T-cell (primary cell): ENCODE results near the gene PNMA3. TPM values are rescaled to one million over a fixed set of nuclear protein-coding genes. Genes with fewer than 3 reads are reported as not detected.

Experiments
- ATAC-seq, 4 experiments: fragments of 200-7000 bp in 3 of 4; fragments of 150-1000 bp in 1 of 4; cut with Tn5 transposase; replicated peaks in 1 of 4; 1 replicate in 3 of 4; 2 replicates in 1 of 4; pipeline ENCODE4 v1.10.0; 2021; ENCODE audit warnings: moderate library complexity in 3 of 4, mild to moderate bottlenecking in 2 of 4, moderate number of reproducible peaks in 1 of 4
- CTCF ChIA-PET, 2 donors: fragments of 300-600 bp; sonication (Branson Sonifier 250); formaldehyde crosslinking; loops; one replicate each; lab custom pipeline; 2022; ENCODE audit warnings: antibody characterized with exemption in 2 of 2; lab: Charles Lee
- POLR2A ChIA-PET, 2 donors: fragments of 300-600 bp; sonication (Branson Sonifier 250); formaldehyde crosslinking; loops; one replicate each; lab custom pipeline; 2022; ENCODE audit warnings: antibody characterized with exemption in 2 of 2; lab: Charles Lee
- DNase-seq, 35 experiments: peaks; one replicate each; pipeline versions ENCODE4 v3.0.0 to v3.0.0-alpha.2; 2013 to 2023
- H3K27ac ChIP-seq: one replicate; pipeline ENCODE4 v1.5.1; 2013; ENCODE audit warnings: low read length
- H3K27me3 ChIP-seq, 2 experiments: replicated peaks in 1 of 2; 1 replicate in 1 of 2; 2 replicates in 1 of 2; pipeline versions ENCODE4 v1.6.1 to v1.7.0; 2013; ENCODE audit warnings: low read length in 1 of 2, mixed read lengths in 1 of 2; ENCODE audit not compliant: control insufficient read depth in 2 of 2, insufficient read depth in 2 of 2; ENCODE audit errors: extremely low read depth in 1 of 2
- H3K36me3 ChIP-seq, 2 donors: 1 replicate in 1 of 2; 2 replicates in 1 of 2; pipeline versions ENCODE4 v1.6.1 to v1.7.0; 2013; ENCODE audit warnings: low read length in 1 of 2; ENCODE audit not compliant: control insufficient read depth in 2 of 2, insufficient read depth in 1 of 2; ENCODE audit errors: extremely low read depth in 1 of 2
- H3K4me1 ChIP-seq, 2 experiments: 1 replicate in 1 of 2; 2 replicates in 1 of 2; pipeline versions ENCODE4 v1.6.1 to v1.7.0; 2013; ENCODE audit warnings: low read length in 2 of 2, mixed read lengths in 1 of 2; ENCODE audit not compliant: insufficient read depth in 2 of 2, control insufficient read depth in 1 of 2; ENCODE audit errors: extremely low read depth in 1 of 2
- H3K4me3 ChIP-seq, 2 donors: 1 replicate in 1 of 2; 2 replicates in 1 of 2; pipeline versions ENCODE4 v1.5.1 to v1.7.0; 2013; ENCODE audit warnings: mild to moderate bottlenecking in 2 of 2, low read length in 1 of 2, moderate library complexity in 1 of 2; ENCODE audit not compliant: control insufficient read depth in 1 of 2; ENCODE audit errors: extremely low read depth in 1 of 2
- H3K9me3 ChIP-seq: 2 replicates; pipeline ENCODE4 v1.7.0; 2013
- H3K27ac Mint-ChIP-seq, 2 donors: one replicate each; pipeline ENCODE4 v1.8.0; 2020 to 2021; ENCODE audit warnings: mild to moderate bottlenecking in 2 of 2, mixed read lengths in 2 of 2
- H3K27me3 Mint-ChIP-seq, 2 donors: one replicate each; pipeline ENCODE4 v1.8.0; 2021 to 2022; ENCODE audit warnings: mixed read lengths in 2 of 2
- H3K36me3 Mint-ChIP-seq: one replicate; pipeline ENCODE4 v1.8.0; 2021; ENCODE audit warnings: mixed read lengths
- H3K4me1 Mint-ChIP-seq, 3 donors: one replicate each; pipeline ENCODE4 v1.8.0; 2020 to 2022; ENCODE audit warnings: mixed read lengths in 3 of 3, mild to moderate bottlenecking in 1 of 3
- H3K4me3 Mint-ChIP-seq, 3 donors: one replicate each; pipeline ENCODE4 v1.8.0; 2020 to 2022; ENCODE audit warnings: mild to moderate bottlenecking in 3 of 3, mixed read lengths in 3 of 3, moderate library complexity in 3 of 3
- H3K9me3 Mint-ChIP-seq, 3 donors: one replicate each; pipeline ENCODE4 v1.8.0; 2020 to 2022; ENCODE audit warnings: mixed read lengths in 3 of 3
- WGBS: methylation state at CpG from one replicate; pipeline ENCODE4 v1.1.5; 2013; ENCODE audit warnings: missing lambda C conversion rate; ENCODE audit not compliant: insufficient coverage; 5-methylcytosine and 5-hydroxymethylcytosine counted together
- total RNA-seq, 35 experiments: library from RNA in 6 of 35; stranded (reverse) in 6 of 35; fragments of 120-200 nt in 1 of 35; gene quantifications; one replicate each; pipeline versions ENCODE4 v1.2.1 to v1.2.4 and lab custom pipeline; 2013 to 2026

Gene PNMA3
- total RNA-seq, 5 donors from 2014 or later (not counting 1 experiment from before 2014, with no cell fraction given): 4.6 to 15.2 (median 9.9) TPM

- Mint-ChIP-seq H3K27ac (no peak overlapping the region), H3K4me1 (peaks cover 0 to 24% (median 18%) of the 10 kb centered on the region in 3 donors), H3K36me3 (peaks cover 3% of the 10 kb centered on the region), H3K9me3 (peaks cover 3 to 4% (median 4%) of the 10 kb centered on the region in 3 donors), H3K4me3 (no peak overlapping the region), H3K27me3 (peaks cover 0 to 7% of the 10 kb centered on the region in 2 donors)
- Histone ChIP-seq H3K9me3 (no peaks in the 10 kb centered on the region), H3K4me1 (peaks cover 0 to 37% of the 10 kb centered on the region in 2 experiments), H3K27ac (no peak overlapping the region), H3K27me3 (no peaks in the 10 kb centered on the region), H3K36me3 (no peaks in the 10 kb centered on the region), H3K4me3 (no peak overlapping the region)
- ATAC-seq: no peak
- 93% methylated on average over 7 of the region's 11 CpGs for WGBS
- POLR2A ChIA-PET: no interaction called here
- no peak for DNase-seq
- CTCF ChIA-PET: interaction anchor here in 1 of 2 donors (0.6 kb wide), 1 partner anchor 639 kb away, joined by 4 read pairs; no protein-coding TSS in a partner anchor
Observed at GRCh38 chrX:153029875-153030274, 26.4 kb upstream of the PNMA3 start.

GRCh38 chrX:153030801-153031200 lies 25.5 kb upstream of the PNMA3 start:
- no peak overlapping the region for H3K4me3 Mint-ChIP-seq
- CTCF ChIA-PET: interaction anchor here in 1 of 2 donors (1.1 kb wide), 1 partner anchor 579 kb away, joined by 4 read pairs; no protein-coding TSS in a partner anchor
- peaks cover 9% of the 10 kb centered on the region for H3K36me3 Mint-ChIP-seq
- POLR2A ChIA-PET: no interaction called here
- Histone ChIP-seq H3K27me3 (no peaks in the 10 kb centered on the region), H3K9me3 (no peaks in the 10 kb centered on the region), H3K27ac (no peak overlapping the region), H3K4me3 (no peak overlapping the region), H3K4me1 (peaks cover 0 to 37% of the 10 kb centered on the region in 2 experiments), H3K36me3 (no peaks in the 10 kb centered on the region)
- peaks cover 3 to 4% (median 4%) of the 10 kb centered on the region in 3 donors for H3K9me3 Mint-ChIP-seq
- 100% methylated on average over 2 of the region's 12 CpGs for whole genome bisulfite sequencing
- no peak for DNase-seq
- H3K27ac Mint-ChIP-seq: no peak overlapping the region
- H3K27me3 Mint-ChIP-seq: peaks cover 0 to 7% of the 10 kb centered on the region in 2 donors
- no peak for ATAC-seq
- H3K4me1 Mint-ChIP-seq: peaks cover 0 to 24% (median 18%) of the 10 kb centered on the region in 3 donors

GRCh38 chrX:153032397-153033118 lies 23.7 kb upstream of the PNMA3 start:
- POLR2A ChIA-PET: interaction anchor here in 1 of 2 donors (0.6 kb wide), 1 partner anchor 655 kb away, joined by 5 read pairs; no protein-coding TSS in a partner anchor
- CTCF ChIA-PET: interaction anchor here in 1 of 2 donors (0.9 to 1.3 kb wide), 3 partner anchors 301 to 634 kb away, joined by 3 to 4 read pairs (median 3); no protein-coding TSS in a partner anchor
- Histone ChIP-seq H3K27me3 (no peaks in the 10 kb centered on the region), H3K27ac (peak overlapping the region; percentile 85), H3K4me1 (peaks cover 0 to 35% of the 10 kb centered on the region in 2 experiments), H3K9me3 (no peaks in the 10 kb centered on the region), H3K36me3 (no peaks in the 10 kb centered on the region), H3K4me3 (peak overlapping the region; percentile 19 to 61)
- WGBS: 9% methylated on average over 36 of the region's 64 CpGs
- Mint-ChIP-seq H3K9me3 (peaks cover 3 to 7% (median 4%) of the 10 kb centered on the region in 3 donors), H3K4me1 (peaks cover 0 to 24% (median 18%) of the 10 kb centered on the region in 3 donors), H3K4me3 (peak overlapping the region; percentile 73 to 89 (median 85)), H3K27ac (peak overlapping the region; percentile 92 to 93), H3K36me3 (peaks cover 23% of the 10 kb centered on the region), H3K27me3 (peaks cover 0 to 7% of the 10 kb centered on the region in 2 donors)
- DNase-seq (peak in 33 of 35 experiments; percentile 12 to 72 (median 45)), ATAC-seq (peak; percentile 72 to 89 (median 80))

- no peaks in the 10 kb centered on the region for H3K4me1 ChIP-seq
- H3K36me3 ChIP-seq: no peaks in the 10 kb centered on the region
- peaks cover 0 to 14% of the 10 kb centered on the region in 2 donors for H3K27me3 Mint-ChIP-seq
- DNase-seq (no peak), ATAC-seq (no peak)
- CTCF ChIA-PET: no interaction called here
- peak overlapping the region in 1 of 2 donors; percentile 15 for H3K4me3 ChIP-seq
- H3K27ac ChIP-seq: no peak overlapping the region
- no peak overlapping the region for H3K27ac Mint-ChIP-seq
- H3K4me3 Mint-ChIP-seq: no peak overlapping the region
- no peaks in the 10 kb centered on the region for H3K9me3 ChIP-seq
- H3K36me3 Mint-ChIP-seq: peaks cover 46% of the 10 kb centered on the region
- no peaks in the 10 kb centered on the region for H3K27me3 ChIP-seq
- H3K4me1 Mint-ChIP-seq: no peaks in the 10 kb centered on the region
- POLR2A ChIA-PET: no interaction called here
- peaks cover 8 to 12% (median 8%) of the 10 kb centered on the region in 3 donors for H3K9me3 Mint-ChIP-seq
- WGBS: 83% methylated on average over 1 of the region's 2 CpGs
Observed at GRCh38 chrX:153049093-153049492, 7.2 kb upstream of the PNMA3 start.

- H3K27me3 Mint-ChIP-seq: peaks cover 0 to 17% of the 10 kb centered on the region in 2 donors
- DNase-seq: no peak
- H3K9me3 Mint-ChIP-seq: peaks cover 8 to 12% (median 8%) of the 10 kb centered on the region in 3 donors
- WGBS: no CpG with 5 or more reads among the region's 1 CpG
- Histone ChIP-seq H3K36me3 (no peaks in the 10 kb centered on the region), H3K27me3 (peaks cover 0 to 12% of the 10 kb centered on the region in 2 experiments), H3K9me3 (no peaks in the 10 kb centered on the region), H3K4me1 (no peaks in the 10 kb centered on the region), H3K4me3 (no peak overlapping the region), H3K27ac (no peak overlapping the region)
- ATAC-seq: no peak
- H3K27ac Mint-ChIP-seq: no peak overlapping the region
- POLR2A ChIA-PET: no interaction called here
- CTCF ChIA-PET: no interaction called here
- H3K4me3 Mint-ChIP-seq: no peak overlapping the region
- H3K4me1 Mint-ChIP-seq: peaks cover 0 to 4% (median 4%) of the 10 kb centered on the region in 3 donors
- H3K36me3 Mint-ChIP-seq: peaks cover 32% of the 10 kb centered on the region
Observed at GRCh38 chrX:153052534-153052933, 3.7 kb upstream of the PNMA3 start.

GRCh38 chrX:153057281-153057680 lies 1.0 kb downstream of the PNMA3 start:
- DNase-seq (no peak), ATAC-seq (no peak)
- Histone ChIP-seq H3K27ac (no peak overlapping the region), H3K9me3 (no peaks in the 10 kb centered on the region), H3K27me3 (peaks cover 0 to 12% of the 10 kb centered on the region in 2 experiments), H3K4me3 (no peak overlapping the region), H3K4me1 (no peaks in the 10 kb centered on the region), H3K36me3 (no peaks in the 10 kb centered on the region)
- no peaks in the 10 kb centered on the region for H3K9me3 Mint-ChIP-seq
- no peak overlapping the region for H3K4me3 Mint-ChIP-seq
- peaks cover 0 to 4% (median 4%) of the 10 kb centered on the region in 3 donors for H3K4me1 Mint-ChIP-seq
- WGBS: 96% methylated on average over 9 of the region's 11 CpGs
- H3K27me3 Mint-ChIP-seq: peaks cover 0 to 16% of the 10 kb centered on the region in 2 donors
- H3K36me3 Mint-ChIP-seq: peaks cover 6% of the 10 kb centered on the region
- ChIA-PET POLR2A (no interaction called here), CTCF (no interaction called here)
- no peak overlapping the region for H3K27ac Mint-ChIP-seq
